ENCODE measurements around the gene ADGRL1. TPM values are rescaled to one million over a fixed set of nuclear protein-coding genes. Genes with fewer than 3 reads are reported as not detected.

ADGRL1 gene
- total and polyA plus RNA-seq, 2 donors (not counting 1 experiment from before 2014, with no cell fraction given), result 0.64 to 1.8 TPM

DNA sequence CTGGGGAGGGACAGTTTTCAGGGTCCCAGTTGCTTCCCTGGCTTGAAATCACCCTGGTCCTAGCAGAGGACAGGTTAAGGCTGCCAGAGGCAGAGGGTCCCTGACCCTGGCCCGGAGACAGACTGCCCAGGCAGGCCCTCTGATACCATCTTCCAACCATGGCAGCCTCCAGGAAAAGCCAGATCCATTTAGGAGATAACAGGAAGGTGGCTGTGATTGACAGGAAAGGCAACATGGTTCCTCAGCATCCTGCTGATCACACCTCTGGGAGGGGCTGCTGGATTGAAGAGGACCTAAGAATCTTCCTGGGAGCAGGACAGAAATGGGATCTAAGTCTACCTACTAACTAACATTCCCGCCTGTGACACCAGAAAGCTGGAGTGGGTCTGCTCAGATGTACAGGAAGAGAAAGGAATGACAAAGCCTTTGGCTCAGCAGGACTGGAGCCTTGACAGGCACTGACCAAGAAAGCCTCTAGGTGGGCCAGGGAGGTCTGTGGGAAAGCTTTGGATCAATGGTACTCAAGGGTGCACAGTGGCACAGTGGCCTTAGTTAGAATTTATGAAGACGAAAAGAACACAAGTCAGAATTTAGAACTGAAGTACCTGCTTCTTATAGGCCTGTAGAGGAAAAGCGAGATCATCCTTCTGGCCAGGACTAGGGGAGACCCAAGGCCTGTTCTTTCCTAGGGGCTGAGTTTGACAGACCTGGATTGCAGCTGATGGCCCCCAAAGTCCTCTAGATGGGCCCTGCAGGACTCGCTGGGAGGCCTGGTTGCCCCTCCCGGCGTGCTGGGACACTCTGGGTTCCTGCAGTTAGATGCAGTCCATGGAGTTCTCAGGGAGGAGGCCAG lies 86.1 kb downstream of the ADGRL1 start:
- no peak overlapping the region for H3K27ac Mint-ChIP-seq
- H2AFZ ChIP-seq (ENCODE audit: insufficient read depth, low read depth, low read length, poor library complexity, severe bottlenecking), result no peak overlapping the region
- H3K79me2 ChIP-seq (ENCODE audit: control insufficient read depth, insufficient read depth, low read length), result peaks cover 20% of the 10 kb centered on the region
- H3K9me3 Mint-ChIP-seq (ENCODE audit: insufficient read depth), result no peaks in the 10 kb centered on the region
- peaks cover 33% of the 10 kb centered on the region for H3K4me1 Mint-ChIP-seq
- H3K36me3 ChIP-seq (replicated peaks in 1 of 2; ENCODE audit: control extremely low read depth in 1 of 2, control insufficient read depth in 1 of 2, extremely low read depth in 1 of 2, insufficient read depth in 2 of 2, low read length in 1 of 2), result no peaks in the 10 kb centered on the region
- H3K27ac ChIP-seq (ENCODE audit: low read length in 2 of 2), result no peak overlapping the region
- H3K9ac ChIP-seq (ENCODE audit: low read length), result no peak overlapping the region
- ATAC-seq (ENCODE audit: low read depth) (no peak), DNase-seq (no peak)
- no peak overlapping the region for H3K4me3 Mint-ChIP-seq
- no peak overlapping the region for H3K4me3 ChIP-seq (ENCODE audit: control extremely low read depth in 1 of 5, extremely low read depth in 1 of 5, insufficient read depth in 1 of 5, low read depth in 2 of 5, low read length in 4 of 5)
- 100% methylated on average over 6 of the region's 7 CpGs for WGBS (ENCODE audit: insufficient coverage)
- peaks cover 23% of the 10 kb centered on the region for H4K20me1 ChIP-seq (ENCODE audit: control insufficient read depth, insufficient read depth, low read length, poor library complexity, severe bottlenecking)
- no peaks in the 10 kb centered on the region for H3K27me3 Mint-ChIP-seq
- TF ChIP-seq, protein P1, sequence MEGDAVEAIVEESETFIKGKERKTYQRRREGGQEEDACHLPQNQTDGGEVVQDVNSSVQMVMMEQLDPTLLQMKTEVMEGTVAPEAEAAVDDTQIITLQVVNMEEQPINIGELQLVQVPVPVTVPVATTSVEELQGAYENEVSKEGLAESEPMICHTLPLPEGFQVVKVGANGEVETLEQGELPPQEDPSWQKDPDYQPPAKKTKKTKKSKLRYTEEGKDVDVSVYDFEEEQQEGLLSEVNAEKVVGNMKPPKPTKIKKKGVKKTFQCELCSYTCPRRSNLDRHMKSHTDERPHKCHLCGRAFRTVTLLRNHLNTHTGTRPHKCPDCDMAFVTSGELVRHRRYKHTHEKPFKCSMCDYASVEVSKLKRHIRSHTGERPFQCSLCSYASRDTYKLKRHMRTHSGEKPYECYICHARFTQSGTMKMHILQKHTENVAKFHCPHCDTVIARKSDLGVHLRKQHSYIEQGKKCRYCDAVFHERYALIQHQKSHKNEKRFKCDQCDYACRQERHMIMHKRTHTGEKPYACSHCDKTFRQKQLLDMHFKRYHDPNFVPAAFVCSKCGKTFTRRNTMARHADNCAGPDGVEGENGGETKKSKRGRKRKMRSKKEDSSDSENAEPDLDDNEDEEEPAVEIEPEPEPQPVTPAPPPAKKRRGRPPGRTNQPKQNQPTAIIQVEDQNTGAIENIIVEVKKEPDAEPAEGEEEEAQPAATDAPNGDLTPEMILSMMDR (IDR thresholded peaks at IDR 0.05), result no peak
- no peak for TF ChIP-seq EZH2 (IDR thresholded peaks at IDR 0.05; ENCODE audit: borderline replicate concordance, insufficient read depth, low read depth, low read length, poor library complexity, severe bottlenecking)
- H3K4me1 ChIP-seq (ENCODE audit: control insufficient read depth in 2 of 2, insufficient read depth in 2 of 2, low read length in 2 of 2), result peaks cover 30 to 32% of the 10 kb centered on the region in 2 donors
- POLR2A ChIA-PET, result no interaction called here
- no peaks in the 10 kb centered on the region for H3K27me3 ChIP-seq (replicated peaks in 1 of 4; ENCODE audit: control extremely low read depth in 1 of 4, control insufficient read depth in 3 of 4, insufficient read depth in 4 of 4, low read length in 3 of 4)
- H3K4me2 ChIP-seq (replicated peaks; ENCODE audit: low read depth, low read length, poor library complexity, severe bottlenecking), result no peak overlapping the region
- CTCF ChIA-PET, result interaction anchor here (1.4 to 2.6 kb wide), 2 partner anchors 17 to 48 kb away, joined by 4 to 12 read pairs; partner anchors contain the start of gene ASF1B
- H3K9me3 ChIP-seq (ENCODE audit: control extremely low read depth in 1 of 3, control insufficient read depth in 2 of 3, insufficient read depth in 1 of 3, low read length in 2 of 3), result no peaks in the 10 kb centered on the region
- intact Hi-C loops (cut with micrococcal nuclease), result no loop called here

DNA sequence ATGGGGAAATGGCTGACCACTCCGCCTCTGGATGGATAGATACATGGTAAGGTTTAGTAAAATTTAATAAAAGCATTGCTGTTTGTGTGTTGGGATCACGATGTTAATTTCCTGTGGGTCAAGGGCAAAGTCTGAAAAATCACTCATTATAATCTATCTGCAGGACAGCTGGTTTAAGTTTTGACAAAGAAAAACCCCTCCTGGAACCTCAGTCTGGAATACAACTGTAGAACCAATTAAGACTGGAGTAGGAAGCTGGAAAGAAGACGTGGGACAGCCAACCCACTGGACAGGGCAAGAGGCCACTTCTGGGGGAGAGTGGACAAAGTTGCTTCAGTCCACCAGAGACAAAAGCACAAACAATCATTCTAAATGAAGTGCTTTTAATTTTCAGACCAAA lies 86.8 kb downstream of the ADGRL1 start:
- DNase-seq (no peak), ATAC-seq (ENCODE audit: low read depth) (no peak)
- Mint-ChIP-seq H3K4me1 (peaks cover 36% of the 10 kb centered on the region), H3K27me3 (no peaks in the 10 kb centered on the region), H3K4me3 (peak overlapping the region; percentile 94), H3K9me3 (ENCODE audit: insufficient read depth) (no peaks in the 10 kb centered on the region), H3K27ac (peak overlapping the region; percentile 87)
- intact Hi-C loops (cut with micrococcal nuclease), result no loop called here
- no peaks in the 10 kb centered on the region for H3K27me3 ChIP-seq (replicated peaks in 1 of 4; ENCODE audit: control extremely low read depth in 1 of 4, control insufficient read depth in 3 of 4, insufficient read depth in 4 of 4, low read length in 3 of 4)
- H3K79me2 ChIP-seq (ENCODE audit: control insufficient read depth, insufficient read depth, low read length), result peaks cover 25% of the 10 kb centered on the region
- no peak overlapping the region for H3K27ac ChIP-seq (ENCODE audit: low read length in 2 of 2)
- H3K9me3 ChIP-seq (ENCODE audit: control extremely low read depth in 1 of 3, control insufficient read depth in 2 of 3, insufficient read depth in 1 of 3, low read length in 2 of 3), result no peaks in the 10 kb centered on the region
- peaks cover 30% of the 10 kb centered on the region for H4K20me1 ChIP-seq (ENCODE audit: control insufficient read depth, insufficient read depth, low read length, poor library complexity, severe bottlenecking)
- CTCF ChIA-PET, result interaction anchor here (1.4 to 2.6 kb wide), 2 partner anchors 18 to 47 kb away, joined by 4 to 12 read pairs; partner anchors contain the start of gene ASF1B
- peaks cover 36 to 38% of the 10 kb centered on the region in 2 donors for H3K4me1 ChIP-seq (ENCODE audit: control insufficient read depth in 2 of 2, insufficient read depth in 2 of 2, low read length in 2 of 2)
- no CpG with 5 or more reads among the region's 3 CpGs for WGBS (ENCODE audit: insufficient coverage)
- TF ChIP-seq, protein P1 (IDR thresholded peaks at IDR 0.05), result no peak
- TF ChIP-seq EZH2 (IDR thresholded peaks at IDR 0.05; ENCODE audit: borderline replicate concordance, insufficient read depth, low read depth, low read length, poor library complexity, severe bottlenecking), result no peak
- no peak overlapping the region for H3K4me3 ChIP-seq (ENCODE audit: control extremely low read depth in 1 of 5, extremely low read depth in 1 of 5, insufficient read depth in 1 of 5, low read depth in 2 of 5, low read length in 4 of 5)
- H3K4me2 ChIP-seq (replicated peaks; ENCODE audit: low read depth, low read length, poor library complexity, severe bottlenecking), result peak overlapping the region; percentile 95
- H2AFZ ChIP-seq (ENCODE audit: insufficient read depth, low read depth, low read length, poor library complexity, severe bottlenecking), result peak overlapping the region; percentile 65
- no peak overlapping the region for H3K9ac ChIP-seq (ENCODE audit: low read length)
- POLR2A ChIA-PET, result no interaction called here
- H3K36me3 ChIP-seq (replicated peaks in 1 of 2; ENCODE audit: control extremely low read depth in 1 of 2, control insufficient read depth in 1 of 2, extremely low read depth in 1 of 2, insufficient read depth in 2 of 2, low read length in 1 of 2), result no peaks in the 10 kb centered on the region

Data from B cell (primary cell).